Astrocyte (in vitro differentiated cells and primary cell): ENCODE data around the gene CDH1.

Experiments used
- CTCF ChIP-seq: IDR thresholded peaks from 2 replicates; pipeline ENCODE4 v1.5.1; 2011; ENCODE audit warnings: low read depth, mild to moderate bottlenecking, inconsistent platforms, low read length, moderate library complexity; ENCODE audit not compliant: insufficient read depth
- EZH2 ChIP-seq: IDR thresholded peaks from 2 replicates; pipeline ENCODE4 v1.6.1; 2012; ENCODE audit warnings: mild to moderate bottlenecking, low read length, inconsistent platforms; ENCODE audit not compliant: insufficient read depth

DNA sequence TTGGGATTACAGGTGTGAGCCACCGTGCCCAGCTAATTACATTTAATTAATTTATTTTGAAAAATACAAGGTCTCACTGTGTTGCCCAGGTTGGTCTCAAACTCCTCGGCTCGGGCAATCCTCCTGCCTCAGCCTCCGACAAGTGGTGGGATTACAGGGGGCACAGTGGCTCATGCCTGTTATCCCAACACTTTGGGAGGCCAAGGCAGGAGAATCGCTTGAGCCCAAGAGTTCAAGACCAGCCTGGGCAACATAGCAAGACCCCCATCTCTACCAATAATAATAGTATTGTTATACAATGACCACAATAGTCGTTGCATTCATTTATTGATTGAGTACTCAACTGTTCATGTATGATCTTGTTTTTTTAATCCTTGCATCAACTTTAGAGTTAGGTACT lies 22.0 kb downstream of the CDH1 start:
- no peak for TF ChIP-seq CTCF
- TF ChIP-seq EZH2, result no peak
